Stimulated activated CD4-positive, alpha-beta T cell treated with anti-CD3 and anti-CD28 coated beads, TNF-alpha, amount 100 ng/mL, for 4 hours (primary cell): ENCODE measurements around the gene SUN5.

Source experiments
- DNase-seq, 3 experiments: peaks; one replicate each; pipeline ENCODE4 v3.0.0-alpha.2; 2020; ENCODE audit warnings: low read depth in 3 of 3

Gene SUN5

DNA sequence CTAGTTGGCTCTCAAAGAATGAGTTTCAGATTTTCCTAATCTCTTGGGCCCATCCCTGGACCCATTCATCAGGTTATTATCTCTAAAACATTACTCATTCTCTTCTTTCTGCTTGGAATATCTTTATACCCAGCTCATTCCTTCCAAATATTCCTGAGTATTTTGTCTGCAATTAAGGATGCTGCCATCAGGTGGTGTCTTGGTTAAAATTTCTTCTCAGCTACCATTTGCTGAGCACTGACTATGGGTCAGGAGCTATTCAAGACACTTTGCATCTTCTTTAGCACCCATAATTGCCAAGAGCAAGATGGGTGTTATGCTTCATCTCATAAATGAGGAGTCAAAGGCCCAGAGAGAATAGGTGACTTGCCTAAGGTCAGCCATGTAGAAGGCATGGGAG, 8.4 kb downstream of the SUN5 start:
- no peak for DNase-seq

DNA sequence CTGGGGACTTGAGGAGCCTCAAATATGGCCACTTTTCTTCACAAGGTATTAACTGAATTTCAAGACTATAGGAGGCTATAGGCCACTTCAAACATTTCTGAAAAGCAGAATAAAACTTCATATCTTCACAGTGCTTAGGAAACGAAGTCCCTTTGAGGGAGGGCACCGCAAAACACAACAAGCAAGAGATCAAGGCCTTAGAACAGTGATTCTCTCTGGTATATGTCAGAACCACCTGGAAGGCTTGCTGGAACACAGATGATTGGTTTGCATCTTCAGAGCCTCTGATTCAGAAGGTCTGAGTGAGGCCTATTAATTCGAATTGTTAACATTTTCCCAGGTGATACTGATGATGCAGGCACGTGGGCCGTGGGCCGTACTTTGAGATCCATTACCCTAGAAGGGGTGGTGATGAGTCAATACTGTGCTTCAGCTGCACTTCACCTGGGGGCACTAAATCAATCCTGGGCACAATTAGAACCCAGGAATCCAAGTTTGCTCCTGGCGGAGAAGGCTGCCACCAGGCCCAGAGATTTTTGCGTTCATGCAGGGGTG, 10.7 kb downstream of the SUN5 start:
- no peak for DNase-seq

DNA sequence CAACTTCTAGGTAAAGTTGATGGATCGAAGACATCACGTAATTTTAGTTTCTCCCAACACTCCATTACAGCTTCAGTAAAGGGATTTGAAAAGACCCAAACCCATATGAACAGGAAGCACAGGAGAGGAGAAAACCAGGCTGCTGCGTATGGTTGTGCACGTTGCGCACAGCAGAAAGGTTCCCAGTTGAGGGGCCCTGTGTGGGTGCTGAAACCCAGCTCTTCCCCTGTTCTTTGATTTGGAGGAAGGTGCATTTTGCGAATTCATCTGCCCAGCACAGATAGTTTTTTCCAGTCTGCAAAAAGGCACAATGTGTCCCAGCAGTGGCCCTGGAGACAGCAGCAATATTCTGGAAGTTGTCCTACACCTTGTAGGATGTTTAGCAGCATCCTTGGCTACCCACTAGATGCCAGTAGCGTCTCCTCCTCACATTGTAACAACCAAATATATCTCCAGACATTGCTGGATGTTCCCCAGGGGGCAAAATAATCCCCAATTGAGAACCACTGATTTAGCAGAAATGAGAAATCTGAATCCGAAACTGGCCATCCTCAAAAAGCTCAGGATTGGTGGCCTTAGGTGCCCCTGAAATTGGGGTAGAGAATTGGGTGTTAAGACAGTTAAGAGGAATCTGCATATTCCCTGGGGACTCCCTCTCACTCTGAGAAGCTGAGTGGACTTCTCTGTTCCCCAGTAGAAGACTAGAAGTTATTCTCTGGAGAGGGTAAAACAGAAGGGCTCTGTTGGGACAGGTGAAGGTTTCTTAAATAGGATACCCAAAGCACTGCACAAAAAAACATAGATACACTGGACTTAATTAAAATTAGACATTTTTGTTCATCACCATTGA, 12.2 kb downstream of the SUN5 start:
- no peak for DNase-seq

DNA sequence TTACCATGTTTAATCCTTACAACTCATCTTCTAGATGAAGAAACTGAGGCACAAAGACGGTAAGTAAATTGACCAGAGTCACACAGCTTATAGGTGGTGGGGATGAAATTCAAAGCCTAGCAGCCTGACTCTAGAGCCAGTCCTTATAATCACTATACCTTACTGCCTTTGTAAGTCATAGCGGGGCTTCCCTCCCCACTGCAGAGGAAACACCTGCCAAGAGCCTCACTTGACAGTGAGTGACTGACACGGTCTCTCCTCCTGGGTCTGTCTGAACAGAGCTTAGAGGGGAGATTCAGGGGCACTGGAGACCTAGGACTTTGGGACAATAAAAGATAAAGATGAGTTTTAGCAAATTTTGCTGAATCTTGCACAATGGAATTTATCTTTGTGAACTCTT, 12.8 kb downstream of the SUN5 start:
- no peak for DNase-seq

DNA sequence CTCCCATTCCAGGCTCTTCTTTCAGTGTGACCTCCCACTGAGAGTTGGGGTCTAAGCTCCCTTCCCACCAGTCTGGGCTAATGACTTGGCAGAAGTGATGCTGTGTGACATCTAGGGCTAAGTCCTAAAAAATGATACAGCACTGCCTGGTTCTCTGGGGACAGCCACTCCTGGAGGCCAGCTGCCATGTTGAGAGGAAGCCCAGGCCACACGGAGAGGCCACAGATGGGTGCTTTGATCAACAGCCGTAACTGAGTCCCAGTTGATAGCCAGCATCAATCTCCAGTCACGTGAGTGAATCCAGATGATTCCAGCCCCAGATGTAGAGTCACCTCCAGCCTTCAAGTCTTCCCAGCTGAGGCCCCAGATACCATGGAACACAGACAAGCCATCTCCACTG, 13.8 kb downstream of the SUN5 start:
- DNase-seq = no peak

DNA sequence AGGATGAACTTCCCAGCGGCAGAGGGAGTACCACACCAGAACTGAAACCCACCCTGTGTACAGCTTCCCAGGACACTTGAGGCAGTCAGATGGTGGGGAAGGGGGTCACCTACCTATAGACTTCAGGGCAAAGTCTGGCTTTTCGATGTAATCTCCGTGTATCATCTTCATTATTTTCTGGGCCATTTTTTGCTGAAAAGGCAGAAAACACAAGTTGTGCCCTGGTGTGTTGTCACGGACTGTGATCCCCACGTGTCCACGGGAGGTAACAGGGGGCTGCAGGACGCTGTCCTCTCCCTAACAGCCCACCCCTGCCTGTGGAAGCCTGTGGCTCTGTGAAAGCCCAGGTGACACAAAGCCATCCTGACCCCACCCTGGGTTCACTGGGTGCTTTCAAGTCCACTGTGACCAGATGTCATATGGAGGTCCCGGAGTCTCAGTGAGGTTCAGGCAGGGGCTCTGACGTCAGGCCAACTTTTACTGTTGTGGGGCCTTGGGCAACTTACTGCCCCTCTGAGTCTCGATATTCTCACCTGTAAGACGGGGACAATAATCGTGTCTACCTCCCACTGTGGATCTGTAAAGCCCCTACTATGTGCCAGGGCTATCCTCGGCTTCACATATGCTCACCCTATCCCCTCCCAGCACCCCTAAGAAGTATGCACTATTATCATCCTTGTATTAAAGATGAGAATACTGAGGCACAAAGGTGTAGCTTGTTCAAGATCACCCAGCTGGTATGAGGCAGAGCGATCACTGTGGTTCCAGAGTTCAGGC, 14.5 kb downstream of the SUN5 start:
- no peak for DNase-seq

DNA sequence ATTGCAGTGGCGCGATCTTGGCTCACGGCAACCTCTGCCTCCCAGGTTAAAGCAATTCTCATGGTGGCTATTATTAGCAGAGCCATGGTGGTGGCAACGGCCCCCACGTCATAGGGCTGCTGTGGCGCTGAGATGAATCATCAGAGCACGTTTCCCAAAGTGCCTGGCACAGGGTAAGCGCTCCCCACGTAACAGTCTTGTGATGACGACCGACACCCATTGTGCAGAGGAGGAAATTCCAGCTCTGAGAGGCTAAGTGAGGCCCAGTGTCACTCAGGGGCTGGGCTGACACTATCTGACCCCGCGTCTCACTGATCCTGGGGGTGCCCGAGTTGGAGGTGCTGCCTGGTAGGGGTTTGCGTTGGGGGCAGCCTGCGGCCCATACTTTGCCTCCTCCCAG, 16.2 kb downstream of the SUN5 start:
- no peak for DNase-seq

DNA sequence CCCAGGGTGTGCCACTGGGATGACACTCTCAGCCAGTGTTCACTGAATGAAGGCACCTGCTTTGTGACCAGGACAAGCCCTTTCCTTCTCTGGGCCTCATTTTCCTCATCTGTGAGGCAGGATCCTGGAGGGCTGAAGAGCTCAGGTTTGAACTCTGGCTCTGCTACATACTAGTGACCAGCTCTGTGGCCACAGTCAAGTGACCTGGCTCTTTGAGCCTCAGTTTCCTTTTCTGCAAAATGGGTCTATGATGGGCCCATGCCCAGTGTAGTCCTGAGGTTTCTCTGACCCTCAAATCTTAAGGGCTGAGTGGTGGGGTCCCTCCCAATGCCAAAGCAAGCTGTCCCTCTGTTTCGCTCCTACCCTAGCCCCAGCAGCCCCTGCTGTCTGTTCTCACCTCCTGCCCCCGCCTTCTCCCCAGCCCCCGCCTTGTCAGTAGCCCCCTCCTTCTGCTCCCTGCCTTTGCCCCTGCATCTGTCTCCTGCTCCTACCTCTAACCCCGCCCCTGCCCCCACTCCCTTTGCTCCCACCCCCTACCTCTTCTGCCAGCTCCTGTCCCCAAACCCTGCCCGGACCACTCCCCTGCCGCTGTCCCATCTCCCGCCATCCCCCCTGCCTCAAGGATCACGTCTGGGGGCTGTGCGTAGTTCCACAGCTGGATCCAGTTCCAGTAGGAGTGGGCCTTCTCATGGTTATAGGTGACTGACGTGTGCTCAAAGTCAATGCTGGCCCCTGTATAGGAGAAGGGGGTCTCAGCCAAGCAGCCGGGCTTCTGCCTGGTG, 17.0 kb downstream of the SUN5 start:
- no peak for DNase-seq

DNA sequence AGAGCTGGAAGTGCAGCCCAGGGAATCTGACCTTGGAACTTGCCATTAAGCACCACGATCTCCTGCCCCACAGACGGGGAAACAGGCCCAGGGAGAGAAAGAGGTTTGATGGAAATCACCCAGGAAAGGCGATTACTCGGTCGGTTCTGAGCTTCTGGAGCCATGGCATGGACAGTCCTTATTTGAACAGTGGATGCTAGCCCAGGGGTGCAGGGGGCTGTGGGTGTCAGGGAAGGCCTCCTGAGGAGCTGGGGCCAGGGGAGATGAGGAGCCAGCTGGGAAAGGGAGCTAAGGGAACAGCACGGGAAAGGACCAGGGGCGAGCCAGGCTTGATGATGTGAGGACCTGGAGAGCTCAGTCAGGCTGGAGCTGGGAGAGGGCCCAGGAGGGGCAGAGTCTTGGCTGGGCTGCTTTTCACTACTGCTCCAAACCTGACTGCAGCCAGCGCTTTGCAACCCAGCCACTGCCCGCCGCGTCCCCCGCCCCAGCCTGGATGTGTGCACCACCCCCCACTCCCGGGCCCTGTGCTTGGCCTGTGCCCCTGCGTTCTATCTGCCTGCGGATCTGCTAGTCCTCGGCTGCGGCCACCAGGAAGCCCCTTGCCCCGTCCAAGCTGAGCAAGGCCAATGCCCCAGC, 17.8 kb downstream of the SUN5 start:
- DNase-seq = no peak

DNA sequence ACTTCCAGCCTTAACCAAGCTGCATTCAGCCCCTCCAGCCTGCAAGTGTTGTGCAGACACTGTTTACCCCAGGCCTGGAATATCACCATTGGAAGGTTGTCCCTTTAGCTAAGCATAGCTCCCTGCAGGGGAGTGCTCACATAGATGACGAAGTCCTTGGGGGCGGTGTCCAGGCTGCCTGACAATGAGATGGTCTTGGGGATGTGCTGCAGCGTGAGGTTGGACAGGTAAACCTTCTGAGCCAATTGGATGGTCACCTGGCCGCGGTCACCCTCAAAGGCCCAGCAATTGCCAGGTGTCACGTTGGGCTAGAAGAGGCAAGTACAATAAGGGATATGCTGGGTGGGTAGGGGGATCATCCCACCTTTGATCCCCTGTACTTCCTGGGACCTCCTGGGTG, 18.6 kb downstream of the SUN5 start:
- no peak for DNase-seq

DNA sequence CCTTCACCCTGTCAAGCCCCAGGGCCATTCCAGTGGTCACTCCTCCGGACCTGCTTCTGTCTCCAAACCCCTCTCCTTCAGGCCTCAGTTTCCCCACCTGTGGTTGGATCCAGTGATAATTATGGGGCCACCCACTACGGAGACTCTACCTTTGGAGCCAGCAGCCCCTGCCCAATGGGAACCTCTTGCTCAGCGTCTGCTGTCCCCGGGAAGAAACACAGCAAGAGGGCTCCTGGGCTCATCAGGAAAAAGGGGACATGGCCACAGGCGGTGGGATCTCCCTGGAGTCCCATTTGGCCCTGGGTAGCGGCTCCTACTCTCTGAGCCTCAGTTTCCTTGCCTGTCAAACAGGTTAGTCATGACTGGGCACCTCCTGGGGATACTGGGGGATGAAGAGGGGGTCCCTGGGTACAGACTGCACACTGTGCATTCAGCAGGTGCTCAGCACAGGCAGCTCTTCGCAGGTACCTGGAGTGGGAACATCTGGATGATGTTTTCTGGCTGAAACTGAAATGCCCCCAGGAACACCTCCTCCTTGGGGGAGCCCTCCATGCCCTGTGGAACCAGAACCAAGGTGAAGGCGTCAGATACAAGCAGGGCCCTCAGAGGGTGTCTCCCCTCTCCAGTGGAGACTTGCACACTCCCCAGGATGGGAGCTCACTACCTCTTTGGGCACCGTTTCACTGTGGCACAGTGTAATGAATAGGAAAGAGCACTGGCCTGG, 19.4 kb downstream of the SUN5 start:
- DNase-seq = no peak

DNA sequence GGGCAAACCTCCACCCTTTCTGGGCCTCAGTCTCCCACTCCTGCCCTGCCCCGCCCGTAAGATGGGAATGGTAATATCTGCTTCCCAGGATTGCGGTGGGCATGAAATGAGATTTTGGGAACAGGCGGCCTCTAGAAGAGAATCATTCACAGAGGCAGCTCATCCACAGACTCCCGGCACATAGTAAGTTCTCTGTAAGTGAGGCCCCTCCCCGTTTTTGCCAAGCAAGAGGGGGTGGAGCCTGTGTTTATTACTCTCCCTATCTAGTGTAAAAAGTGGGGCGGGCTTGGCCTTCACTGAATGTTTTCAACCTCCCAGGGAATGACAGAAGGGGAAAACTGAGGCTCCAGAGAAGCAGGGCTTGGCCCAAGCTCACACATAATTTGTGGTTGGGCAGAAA, 20.0 kb downstream of the SUN5 start:
- no peak for DNase-seq

DNA sequence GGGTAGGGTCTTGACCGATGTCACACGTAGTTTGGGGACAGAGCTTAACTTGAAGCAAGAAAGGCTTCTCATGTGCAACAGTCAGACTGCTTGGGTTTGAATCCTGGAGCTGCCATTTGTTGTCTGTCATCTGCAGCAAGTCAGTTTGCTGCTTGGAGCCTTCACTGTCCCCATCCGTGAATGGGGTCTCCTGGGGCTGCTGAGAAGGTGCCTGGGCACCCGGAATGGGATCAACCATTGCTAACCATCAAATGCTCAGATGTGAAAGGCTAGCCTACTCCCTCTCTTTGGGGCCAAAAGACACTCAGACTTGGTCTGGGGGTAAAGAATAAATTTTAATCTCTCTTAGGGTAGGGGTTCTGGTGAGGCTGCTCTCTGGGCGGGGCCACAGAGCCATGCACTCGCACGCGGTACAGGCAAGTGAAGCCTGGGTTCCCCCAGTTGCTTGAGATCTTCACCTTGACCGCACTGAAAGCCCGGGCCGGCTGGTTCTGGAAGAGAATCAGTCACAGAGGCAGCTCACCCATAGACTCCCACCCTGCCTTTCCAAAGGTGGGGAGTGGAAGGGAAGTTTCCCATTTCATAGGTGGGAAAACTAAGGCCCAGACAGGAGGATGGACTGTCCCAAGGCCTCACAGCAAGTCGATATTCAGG, 20.6 kb downstream of the SUN5 start:
- DNase-seq = no peak

DNA sequence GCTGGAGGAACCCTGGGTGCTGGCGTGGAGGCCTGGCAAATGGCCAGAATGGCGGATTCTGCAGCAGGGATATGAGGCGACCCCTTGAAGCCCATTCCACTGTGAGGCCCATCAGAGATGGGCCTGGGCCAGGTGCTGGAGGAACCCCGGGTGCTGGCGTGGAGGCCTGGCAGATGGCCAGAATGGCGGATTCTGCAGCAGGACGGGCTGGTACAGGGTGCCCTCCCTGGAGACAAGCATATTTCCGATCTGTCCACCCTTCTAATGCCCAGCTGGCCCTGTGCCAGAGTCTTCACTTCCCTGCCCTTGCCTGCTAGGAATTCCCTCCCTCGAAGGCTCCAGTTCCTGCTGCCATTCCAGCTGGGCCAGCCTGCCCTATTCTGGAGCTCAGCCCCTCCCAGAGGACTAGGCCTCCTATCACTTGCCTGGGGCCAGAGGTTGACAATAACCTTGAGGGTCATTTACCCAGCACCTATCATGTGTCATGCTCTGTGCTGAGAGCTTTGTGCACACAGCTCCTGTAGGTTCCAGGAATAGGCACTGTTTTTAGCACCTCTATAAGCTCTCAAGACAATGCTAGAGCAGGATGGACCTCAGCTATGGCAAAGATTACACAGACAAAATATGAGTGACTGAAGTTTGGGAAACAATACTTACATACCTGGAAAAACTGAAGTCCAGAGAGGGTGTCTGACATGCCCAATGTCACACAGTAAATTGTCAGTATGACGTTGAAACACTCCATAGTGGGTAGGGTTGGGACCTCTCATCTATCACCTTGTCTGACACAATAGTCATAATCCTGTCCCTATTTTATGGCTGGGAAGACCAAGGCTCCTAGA, 21.4 kb downstream of the SUN5 start:
- no peak for DNase-seq

DNA sequence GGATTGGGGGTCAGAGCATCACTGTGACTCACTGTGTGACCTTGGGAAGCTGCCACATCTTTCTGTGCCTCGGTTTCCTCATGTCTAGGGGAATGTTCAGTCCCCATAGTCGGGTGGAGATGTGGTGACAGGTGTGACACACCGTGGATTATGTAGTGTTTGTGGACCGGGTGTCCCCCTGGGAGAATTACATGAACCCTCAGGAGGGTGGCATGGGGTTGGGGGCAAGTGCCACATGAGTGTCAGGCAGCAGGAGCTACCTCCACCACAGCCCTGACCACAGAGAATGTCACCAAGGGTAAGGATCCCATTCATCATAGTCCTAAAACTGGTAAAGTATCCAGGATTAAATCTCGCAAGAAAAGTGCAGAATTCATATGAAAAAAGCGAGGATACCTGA, 23.2 kb downstream of the SUN5 start:
- no peak for DNase-seq

DNA sequence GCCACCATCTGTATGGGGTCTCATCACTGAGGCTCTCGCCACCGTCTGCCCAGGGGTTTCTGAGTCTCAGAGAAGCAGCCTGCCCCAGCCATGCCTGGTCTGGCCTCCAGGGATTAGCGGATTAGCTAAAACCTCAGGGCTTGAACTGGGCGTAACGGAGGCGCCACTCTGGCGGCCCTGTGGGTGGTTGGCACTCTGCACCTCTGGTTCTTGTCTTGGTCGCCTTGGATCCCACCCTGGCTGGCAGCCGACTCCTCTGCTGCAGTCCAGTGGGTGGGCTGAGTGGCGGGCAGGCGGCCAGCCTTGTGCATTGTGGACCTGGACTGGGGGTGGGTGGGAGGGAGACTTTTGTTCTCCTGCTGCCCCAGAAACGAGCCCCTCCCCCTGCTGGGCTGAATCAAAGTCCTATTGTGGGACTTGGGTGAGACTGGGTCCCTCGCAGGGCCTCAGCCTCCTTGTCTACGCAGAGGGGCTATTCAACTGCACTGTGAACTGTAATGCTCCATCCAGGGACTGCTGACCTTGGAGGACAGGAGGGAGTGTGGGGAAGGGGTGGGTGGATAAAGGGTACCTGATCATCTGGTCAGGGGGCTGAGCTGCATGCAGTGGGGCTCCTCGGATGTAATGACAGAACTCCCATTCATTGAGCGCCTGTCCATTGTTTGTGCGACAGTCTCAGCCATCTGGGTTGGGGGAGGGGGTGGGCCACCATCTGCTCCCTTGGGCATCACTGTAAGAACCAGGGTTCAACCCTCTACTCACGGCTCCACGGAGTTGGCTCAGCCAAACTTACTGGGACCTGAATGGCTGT, 23.9 kb downstream of the SUN5 start:
- no peak for DNase-seq

DNA sequence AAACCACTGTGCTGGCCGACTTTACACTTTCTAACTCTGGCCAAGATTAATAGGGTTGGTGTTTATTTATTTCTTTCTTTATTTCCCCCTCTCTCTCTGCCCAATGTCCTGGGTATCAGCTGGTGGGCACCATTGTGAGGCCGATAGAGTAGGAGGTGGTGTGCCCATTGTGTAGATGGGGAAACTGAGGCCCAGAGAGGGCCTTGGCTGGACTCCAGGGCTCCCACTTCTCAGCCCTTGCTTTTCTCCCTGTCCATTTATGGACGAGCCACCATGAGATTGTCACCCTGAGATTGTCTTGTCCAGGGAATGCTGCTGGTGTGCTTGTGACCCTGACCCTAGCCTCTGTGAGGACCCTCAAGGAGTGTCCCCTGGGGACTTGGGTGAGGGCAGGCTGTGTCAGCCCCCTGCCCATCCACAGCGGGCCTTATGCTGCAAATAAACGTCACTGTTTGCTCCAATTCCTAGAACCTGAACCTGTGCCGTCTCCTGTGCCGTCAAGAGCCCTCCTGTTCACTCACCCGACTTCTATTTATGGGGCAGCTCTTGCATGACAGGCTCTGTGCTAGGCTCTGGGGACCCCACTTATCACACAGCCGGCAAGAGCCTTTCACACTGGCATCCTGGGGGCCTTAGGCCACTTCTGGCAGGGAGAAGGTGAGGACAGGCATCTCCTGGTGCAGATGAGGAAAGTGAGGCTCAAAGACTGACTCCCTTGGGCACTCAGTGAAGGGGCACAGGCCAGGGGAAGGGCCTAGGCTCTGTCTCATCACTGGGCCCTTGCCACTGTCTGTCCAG, 24.8 kb downstream of the SUN5 start:
- DNase-seq = no peak

DNA sequence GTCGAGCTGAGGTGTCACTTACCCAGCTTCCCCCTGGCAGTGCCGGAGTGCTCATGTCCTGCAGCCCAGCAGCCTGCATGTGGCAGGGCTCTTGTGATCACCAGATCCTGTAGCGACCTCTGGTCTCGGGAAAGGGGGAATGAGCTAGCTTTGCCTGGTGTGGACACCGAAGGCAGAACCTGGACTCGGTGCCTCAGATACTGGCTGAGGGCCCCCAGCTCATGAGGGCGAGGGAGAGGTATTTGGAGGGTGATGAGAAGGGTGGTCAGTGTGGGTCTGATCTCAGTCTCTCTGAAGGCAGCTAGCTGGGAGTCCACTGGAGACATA, 26.3 kb downstream of the SUN5 start:
- no peak for DNase-seq
